HepG2 (cell line): ENCODE data around the gene ATP10D. TPM values are rescaled to one million over a fixed set of nuclear protein-coding genes. Genes with fewer than 3 reads are reported as not detected.

Experiments
- ATAC-seq: fragments of 200-7000 bp; cut with Tn5 transposase; 3 replicates; pipeline ENCODE4 v1.9.1; 2020; ENCODE audit warnings: mild to moderate bottlenecking, moderate library complexity
- BruUV-seq: library from RNA; stranded (reverse); fragments of 400-500 nt; replicated peaks from 2 replicates; lab custom pipeline; 2021; lab: Mats Ljungman, UMichigan
- CTCF ChIA-PET: fragments of 300-600 bp; formaldehyde crosslinking; extraction: SDS; loops from one replicate; lab custom pipeline; 2021; ENCODE audit warnings: low total read pairs, inconsistent platforms, low intra/inter-chr PET ratio; lab: Yijun Ruan, JAX
- POLR2A ChIA-PET: fragments of 350-600 bp; sonication (Branson Sonifier 250); formaldehyde crosslinking; loops from one replicate; lab custom pipeline; 2020; ENCODE audit warnings: antibody characterized with exemption, inconsistent platforms; lab: Yijun Ruan, JAX
- DNase-seq: peaks from one replicate; pipeline ENCODE4 v3.0.0-alpha.2; 2015; ENCODE audit warnings: low spot score
- FAIRE-seq: peaks from 3 replicates; lab custom pipeline; 2011; peaks lifted over from hg19 to GRCh38; lab: Jason Lieb, UNC
- H2AFZ ChIP-seq: one replicate; pipeline ENCODE4 v1.6.1; 2011; ENCODE audit warnings: low read length, inconsistent platforms
- H3K27ac ChIP-seq: fragments of 300-600 bp; 3 replicates; pipeline ENCODE4 v1.8.0; 2011; ENCODE audit warnings: mixed run types, mild to moderate bottlenecking, mixed read lengths, low read length, inconsistent platforms; ENCODE audit not compliant: insufficient read depth; ENCODE audit errors: extremely low read length
- H3K27me3 ChIP-seq, 2 experiments: fragments of 200-600 bp in 1 of 2; 2 replicates in 1 of 2; 3 replicates in 1 of 2; pipeline versions ENCODE4 v1.6.0 to v1.8.0; 2011; ENCODE audit warnings: low read length in 2 of 2, mild to moderate bottlenecking in 2 of 2, moderate library complexity in 2 of 2, inconsistent platforms in 1 of 2; ENCODE audit not compliant: insufficient read depth in 2 of 2, control insufficient read depth in 1 of 2
- H3K36me3 ChIP-seq, 2 experiments: fragments of 200-600 bp in 1 of 2; replicated peaks in 1 of 2; 2 replicates in 1 of 2; 3 replicates in 1 of 2; pipeline versions ENCODE4 v1.5.1 to v1.8.0; 2011; ENCODE audit warnings: low read length in 2 of 2, inconsistent platforms in 1 of 2; ENCODE audit not compliant: insufficient read depth in 2 of 2, control insufficient read depth in 1 of 2
- H3K4me1 ChIP-seq: 2 replicates; pipeline ENCODE4 v1.5.1; 2012; ENCODE audit warnings: low read length, inconsistent platforms; ENCODE audit not compliant: insufficient read depth
- H3K4me2 ChIP-seq: 2 replicates; pipeline ENCODE4 v1.6.0; 2011; ENCODE audit warnings: low read depth, low read length, inconsistent platforms
- H3K4me3 ChIP-seq, 3 experiments: fragments of 200-600 bp in 1 of 3; sonication (generic), shearing (Covaris generic) in 1 of 3; replicated peaks in 1 of 3; 2 replicates each; pipeline ENCODE4 v1.5.1; 2011 to 2016; ENCODE audit warnings: low read length in 3 of 3, inconsistent platforms in 2 of 3, low read depth in 2 of 3, mild to moderate bottlenecking in 2 of 3, control low read depth in 1 of 3, mixed read lengths in 1 of 3; ENCODE audit not compliant: insufficient read depth in 1 of 3
- H3K79me2 ChIP-seq: one replicate; pipeline ENCODE4 v1.6.1; 2011; ENCODE audit warnings: low read length, inconsistent platforms; ENCODE audit not compliant: insufficient read depth
- H3K9ac ChIP-seq: 2 replicates; pipeline ENCODE4 v1.6.0; 2011; ENCODE audit warnings: mild to moderate bottlenecking, low read depth, low read length, inconsistent platforms; ENCODE audit not compliant: insufficient read depth
- H3K9me3 ChIP-seq: 2 replicates; pipeline ENCODE4 v1.5.1; 2012; ENCODE audit warnings: mild to moderate bottlenecking, low read length
- H4K20me1 ChIP-seq: 2 replicates; pipeline ENCODE4 v1.6.0; 2011; ENCODE audit warnings: inconsistent platforms, mild to moderate bottlenecking, low read length, moderate library complexity; ENCODE audit not compliant: insufficient read depth
- CHD2 ChIP-seq: IDR thresholded peaks from 2 replicates; pipeline ENCODE4 v1.6.1; 2011; ENCODE audit warnings: low read depth, low read length, improper control_type of control experiment
- JUN ChIP-seq: sonication (generic); formaldehyde crosslinking; IDR thresholded peaks from 2 replicates; pipeline ENCODE4 v1.4.0; 2020; ENCODE audit warnings: mild to moderate bottlenecking, missing genetic modification reagents
- KLF15 ChIP-seq: sonication (generic); formaldehyde crosslinking; IDR thresholded peaks from 2 replicates; pipeline ENCODE4 v1.8.1; 2023; ENCODE audit warnings: borderline replicate concordance, mild to moderate bottlenecking, inconsistent platforms, missing genetic modification reagents, mixed read lengths
- REL ChIP-seq: sonication (generic); formaldehyde crosslinking; conservative IDR thresholded peaks from 2 replicates; pipeline ENCODE4 v1.8.0; 2022; ENCODE audit warnings: mild to moderate bottlenecking, missing genetic modification reagents, moderate library complexity
- TGIF2 ChIP-seq: IDR thresholded peaks from 2 replicates; pipeline ENCODE4 v1.6.1; 2016; ENCODE audit warnings: control low read depth, missing compliant biosample characterization
- ZNF234 ChIP-seq: sonication (generic); formaldehyde crosslinking; conservative IDR thresholded peaks from 2 replicates; pipeline ENCODE4 v1.5.1; 2020; ENCODE audit warnings: mild to moderate bottlenecking, missing genetic modification reagents
- ZNF251 ChIP-seq: sonication (generic); formaldehyde crosslinking; IDR thresholded peaks from 2 replicates; pipeline ENCODE4 v1.9.0; 2021; ENCODE audit warnings: mild to moderate bottlenecking, missing genetic modification reagents
- ZNF7 ChIP-seq: IDR thresholded peaks from 2 replicates; pipeline ENCODE4 v1.6.1; 2016; ENCODE audit warnings: missing biosample characterization, missing genetic modification reagents
- WGBS: methylation state at CpG from one replicate; pipeline ENCODE4 v1.1.6; 2017; ENCODE audit warnings: low lambda C conversion rate; 5-methylcytosine and 5-hydroxymethylcytosine counted together
- in situ Hi-C: cut with HindIII; loops from 2 replicates; pipeline ENCODE4 v1.10.0; 2017; ENCODE audit warnings: low pct_unique_long_range_greater_than_20kb; ENCODE audit not compliant: extremely low pct_ligation_motif_present
- intact Hi-C: fragments of 100-400 bp; cut with micrococcal nuclease; formaldehyde crosslinking; loops from one replicate; pipeline ENCODE4 v1.10.0; 2022; ENCODE audit not compliant: unreplicated experiment
- polyA plus RNA-seq, 8 experiments: library from polyadenylated mRNA; depleted of rRNA in 3 of 8; stranded (reverse) in 7 of 8; unstranded in 1 of 8; fragments of >200 nt; fragmentation: Illumina TruSeq in 4 of 8; extraction: Trizol in 4 of 8; gene quantifications; 2 replicates each; pipeline versions ENCODE4 v1.2.1 to v1.2.3, GENCODE V29; 2011 to 2016; ENCODE audit warnings: low read depth in 4 of 8, missing spikeins in 1 of 8, mixed read lengths in 1 of 8; ENCODE audit not compliant: insufficient read depth in 1 of 8
- total RNA-seq, 5 experiments: library from RNA; depleted of rRNA; stranded (reverse); fragments of >200 nt; fragmentation: Illumina TruSeq; extraction: Trizol; gene quantifications; 2 replicates each; pipeline ENCODE4 v1.2.3, GENCODE V29; 2016; ENCODE audit warnings: low read depth in 1 of 5
- TF ChIP-seq, protein P1 (sequence below): sonication (generic); formaldehyde crosslinking; IDR thresholded peaks from 2 replicates; pipeline ENCODE4 v1.5.0; 2020; ENCODE audit warnings: missing genetic modification reagents
- TF ChIP-seq, protein P2 (sequence below): sonication (generic); formaldehyde crosslinking; IDR thresholded peaks from 2 replicates; pipeline ENCODE4 v1.9.0; 2021; ENCODE audit warnings: missing genetic modification reagents, borderline replicate concordance
- TF ChIP-seq, protein P3 (sequence below), 2 experiments: sonication (generic) in 1 of 2; formaldehyde crosslinking in 1 of 2; IDR thresholded peaks; 2 replicates each; pipeline versions ENCODE4 v1.4.0 to v1.6.1; 2016 to 2020; ENCODE audit warnings: borderline replicate concordance in 1 of 2, low read depth in 1 of 2, mild to moderate bottlenecking in 1 of 2, missing genetic modification reagents in 1 of 2
- TF ChIP-seq, protein P4 (sequence below): sonication (generic); formaldehyde crosslinking; IDR thresholded peaks from 2 replicates; pipeline ENCODE4 v1.8.0; 2022; ENCODE audit warnings: missing genetic modification reagents, low read depth, mild to moderate bottlenecking, borderline replicate concordance

ATP10D gene
- total and polyA plus RNA-seq, 2 of the 13 experiments (the other 11 are each of a cell fraction or from before 2014, with no cell fraction given): 2.2 to 9.8 TPM

DNA sequence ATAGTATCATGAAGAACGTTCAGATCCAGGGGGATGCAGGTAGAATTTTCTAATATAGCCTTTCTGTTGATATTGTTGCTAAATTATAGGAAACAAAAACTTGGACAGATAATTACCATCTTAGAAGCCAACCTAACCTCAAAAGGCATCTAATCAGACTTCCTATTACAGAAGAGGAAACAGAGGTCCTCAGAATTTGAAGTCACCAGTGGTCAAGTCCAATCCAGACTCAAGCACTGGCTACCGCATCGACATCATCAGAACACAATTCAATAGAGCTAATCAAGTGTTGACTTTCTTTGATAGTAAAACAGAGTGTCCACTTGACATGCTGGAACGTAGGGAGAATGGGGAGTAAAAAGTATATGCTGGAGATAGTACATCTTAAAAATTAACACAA, 10.3 kb upstream of the ATP10D start (continued):
- TF ChIP-seq, protein P1, sequence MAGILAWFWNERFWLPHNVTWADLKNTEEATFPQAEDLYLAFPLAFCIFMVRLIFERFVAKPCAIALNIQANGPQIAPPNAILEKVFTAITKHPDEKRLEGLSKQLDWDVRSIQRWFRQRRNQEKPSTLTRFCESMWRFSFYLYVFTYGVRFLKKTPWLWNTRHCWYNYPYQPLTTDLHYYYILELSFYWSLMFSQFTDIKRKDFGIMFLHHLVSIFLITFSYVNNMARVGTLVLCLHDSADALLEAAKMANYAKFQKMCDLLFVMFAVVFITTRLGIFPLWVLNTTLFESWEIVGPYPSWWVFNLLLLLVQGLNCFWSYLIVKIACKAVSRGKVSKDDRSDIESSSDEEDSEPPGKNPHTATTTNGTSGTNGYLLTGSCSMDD: no peak
- TF ChIP-seq ZNF7 (CRISPR knock-in tag) (no peak), KLF15 (no peak), CHD2 (no peak)
- TF ChIP-seq, protein P2, sequence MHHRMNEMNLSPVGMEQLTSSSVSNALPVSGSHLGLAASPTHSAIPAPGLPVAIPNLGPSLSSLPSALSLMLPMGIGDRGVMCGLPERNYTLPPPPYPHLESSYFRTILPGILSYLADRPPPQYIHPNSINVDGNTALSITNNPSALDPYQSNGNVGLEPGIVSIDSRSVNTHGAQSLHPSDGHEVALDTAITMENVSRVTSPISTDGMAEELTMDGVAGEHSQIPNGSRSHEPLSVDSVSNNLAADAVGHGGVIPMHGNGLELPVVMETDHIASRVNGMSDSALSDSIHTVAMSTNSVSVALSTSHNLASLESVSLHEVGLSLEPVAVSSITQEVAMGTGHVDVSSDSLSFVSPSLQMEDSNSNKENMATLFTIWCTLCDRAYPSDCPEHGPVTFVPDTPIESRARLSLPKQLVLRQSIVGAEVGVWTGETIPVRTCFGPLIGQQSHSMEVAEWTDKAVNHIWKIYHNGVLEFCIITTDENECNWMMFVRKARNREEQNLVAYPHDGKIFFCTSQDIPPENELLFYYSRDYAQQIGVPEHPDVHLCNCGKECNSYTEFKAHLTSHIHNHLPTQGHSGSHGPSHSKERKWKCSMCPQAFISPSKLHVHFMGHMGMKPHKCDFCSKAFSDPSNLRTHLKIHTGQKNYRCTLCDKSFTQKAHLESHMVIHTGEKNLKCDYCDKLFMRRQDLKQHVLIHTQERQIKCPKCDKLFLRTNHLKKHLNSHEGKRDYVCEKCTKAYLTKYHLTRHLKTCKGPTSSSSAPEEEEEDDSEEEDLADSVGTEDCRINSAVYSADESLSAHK (CRISPR knock-in tag): no peak

DNA sequence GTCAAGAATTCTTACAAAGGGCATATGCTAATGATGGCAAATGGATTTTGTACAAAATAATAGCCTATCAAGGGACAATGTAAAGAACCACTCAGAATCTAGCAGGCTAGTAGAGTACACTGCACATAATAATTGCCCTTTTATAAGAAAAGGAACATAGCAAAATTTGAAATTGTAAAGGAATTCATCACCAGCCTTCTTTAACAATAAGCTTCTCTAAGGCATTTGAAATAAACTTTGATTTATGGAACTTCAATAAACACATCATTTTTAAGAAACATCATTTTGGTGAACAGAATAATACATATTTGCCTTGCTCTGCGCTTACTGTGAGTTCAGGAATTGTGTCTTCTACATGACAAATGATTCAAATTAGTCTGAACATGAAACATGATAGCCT, 9.7 kb upstream of the ATP10D start:
- Histone ChIP-seq H3K27ac (no peak overlapping the region), H3K9me3 (no peaks in the 10 kb centered on the region), H3K9ac (no peak overlapping the region), H2AFZ (no peak overlapping the region), H3K4me2 (no peak overlapping the region), H3K27me3 (no peaks in the 10 kb centered on the region), H3K79me2 (no peaks in the 10 kb centered on the region), H3K4me1 (peaks cover 26% of the 10 kb centered on the region), H3K4me3 (no peak overlapping the region), H4K20me1 (no peaks in the 10 kb centered on the region), H3K36me3 (no peaks in the 10 kb centered on the region)
- no peak for DNase-seq
- 45% methylated on average over 1 of the region's 1 CpG for WGBS
- no peak for ATAC-seq
- intact Hi-C loops: no loop called here
- no TSS peak for BruUV-seq
- ChIA-PET CTCF (no interaction called here), POLR2A (no interaction called here)
- in situ Hi-C loops: no loop called here
- TF ChIP-seq, protein P3, sequence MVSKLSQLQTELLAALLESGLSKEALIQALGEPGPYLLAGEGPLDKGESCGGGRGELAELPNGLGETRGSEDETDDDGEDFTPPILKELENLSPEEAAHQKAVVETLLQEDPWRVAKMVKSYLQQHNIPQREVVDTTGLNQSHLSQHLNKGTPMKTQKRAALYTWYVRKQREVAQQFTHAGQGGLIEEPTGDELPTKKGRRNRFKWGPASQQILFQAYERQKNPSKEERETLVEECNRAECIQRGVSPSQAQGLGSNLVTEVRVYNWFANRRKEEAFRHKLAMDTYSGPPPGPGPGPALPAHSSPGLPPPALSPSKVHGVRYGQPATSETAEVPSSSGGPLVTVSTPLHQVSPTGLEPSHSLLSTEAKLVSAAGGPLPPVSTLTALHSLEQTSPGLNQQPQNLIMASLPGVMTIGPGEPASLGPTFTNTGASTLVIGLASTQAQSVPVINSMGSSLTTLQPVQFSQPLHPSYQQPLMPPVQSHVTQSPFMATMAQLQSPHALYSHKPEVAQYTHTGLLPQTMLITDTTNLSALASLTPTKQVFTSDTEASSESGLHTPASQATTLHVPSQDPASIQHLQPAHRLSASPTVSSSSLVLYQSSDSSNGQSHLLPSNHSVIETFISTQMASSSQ (IDR thresholded peaks at IDR 0.05; ENCODE audit: low read depth): no peak
- TF ChIP-seq, protein P3 (CRISPR knock-in tag; IDR thresholded peaks at IDR 0.05; ENCODE audit: borderline replicate concordance): no peak
- no peak for TF ChIP-seq REL (CRISPR knock-in tag)
- no peak for TF ChIP-seq JUN
- no peak for TF ChIP-seq TGIF2 (CRISPR knock-in tag)
- no peak for TF ChIP-seq ZNF251 (CRISPR knock-in tag)
- TF ChIP-seq ZNF234 (CRISPR knock-in tag): no peak
- TF ChIP-seq, protein P4, sequence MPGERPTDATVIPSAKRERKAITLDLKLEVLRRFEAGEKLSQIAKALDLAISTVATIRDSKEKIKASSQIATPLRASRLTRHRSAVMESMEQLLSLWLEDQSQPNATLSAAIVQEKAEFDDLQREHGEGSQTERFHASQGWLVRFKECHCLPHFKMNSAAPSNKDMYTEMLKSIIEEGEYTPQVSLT: no peak
- FAIRE-seq: no peak
